Ureter (tissue), 1 donor: ENCODE results near the gene ZBTB7C. TPM values are rescaled to one million over a fixed set of nuclear protein-coding genes. Genes with fewer than 3 reads are reported as not detected.

ENCODE experiments used
- DNase-seq: peaks from one replicate; pipeline ENCODE4 v3.0.0-alpha.2; 2020; ENCODE audit warnings: low spot score
- total RNA-seq: library from RNA; stranded (reverse); gene quantifications from one replicate; pipeline ENCODE4 v1.2.4, GENCODE V29; 2023
- donor health status: DM: yes; HTN: yes; CAD: no.

ZBTB7C gene
- total RNA-seq, 1 donor from 2014 or later: 72.1 TPM

DNA sequence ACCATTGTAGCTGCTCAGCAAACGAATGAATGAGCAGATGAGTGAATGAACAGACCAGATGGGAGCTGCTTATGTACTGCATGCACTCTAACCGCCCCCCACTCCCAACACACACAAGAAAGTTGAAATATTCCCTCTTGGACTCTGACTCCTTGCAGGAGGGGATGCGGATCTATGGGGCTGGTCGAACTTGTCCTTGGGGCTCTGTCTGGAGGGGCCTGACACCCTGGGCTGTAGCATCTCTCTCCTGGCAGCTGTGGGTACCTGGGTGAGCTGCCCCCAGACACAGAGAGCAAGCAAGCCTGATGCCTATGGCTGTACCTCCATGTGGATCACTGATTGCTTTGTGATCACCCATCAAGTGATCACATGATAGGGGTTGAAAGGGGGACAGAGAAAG lies 286.4 kb downstream of the ZBTB7C start:
- no peak for DNase-seq

DNA sequence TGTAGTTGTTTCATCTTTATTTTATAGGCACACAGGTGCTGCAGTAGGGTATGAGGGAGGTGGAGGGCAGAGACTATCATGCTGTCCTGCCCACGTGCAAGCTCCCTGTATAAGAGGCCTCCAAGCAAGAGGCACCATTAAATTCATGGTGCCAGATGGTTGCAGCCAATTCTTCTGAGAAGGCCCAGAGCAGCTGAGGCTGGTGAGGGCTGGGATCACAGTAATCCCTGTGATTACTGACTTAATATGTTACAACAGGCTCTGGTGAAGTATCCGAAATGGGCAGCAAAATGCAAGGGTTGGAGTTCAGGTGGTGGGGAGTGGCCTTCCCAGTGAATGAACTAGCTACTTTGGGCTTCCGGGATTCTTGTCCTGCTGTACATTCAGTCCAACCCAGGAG lies 286.8 kb downstream of the ZBTB7C start:
- no peak for DNase-seq

DNA sequence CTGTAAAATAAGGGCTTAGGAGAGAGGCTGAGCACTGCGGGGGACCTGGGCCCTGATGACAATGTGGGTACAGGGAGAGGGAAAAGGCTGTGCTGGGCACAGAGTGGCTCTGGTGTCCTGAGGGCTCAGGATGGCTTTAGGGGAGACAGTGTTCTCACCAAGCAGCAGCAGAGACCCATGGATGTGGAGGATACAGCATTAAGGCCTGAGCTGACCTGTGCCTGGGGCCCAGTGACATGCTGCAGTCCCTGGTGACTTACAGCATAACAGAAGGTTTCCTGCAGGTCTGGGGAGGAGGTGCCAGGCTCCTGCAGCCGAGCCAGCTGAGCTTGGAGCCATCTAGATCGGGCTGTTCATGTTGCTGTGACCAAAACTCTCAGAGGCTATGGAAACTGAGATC lies 287.4 kb downstream of the ZBTB7C start:
- DNase-seq: no peak

DNA sequence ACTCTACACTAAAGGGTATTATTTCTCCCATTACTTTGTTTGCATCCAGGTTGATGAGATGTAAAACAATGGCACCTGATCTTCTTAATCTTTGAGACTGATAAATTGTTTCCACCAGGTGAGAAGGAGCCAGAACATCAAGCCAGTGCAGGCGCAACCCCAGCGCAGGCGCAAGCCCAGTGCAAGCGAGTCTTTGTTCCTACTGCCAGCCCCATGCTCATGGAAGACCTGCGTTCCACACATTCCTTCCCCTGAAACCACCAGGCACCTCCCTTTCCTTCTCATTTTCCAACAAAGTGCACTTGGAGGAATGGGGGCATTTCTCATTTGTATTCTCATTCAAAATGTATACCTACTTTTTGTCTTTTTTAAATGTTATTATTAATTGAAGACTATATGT lies 290.0 kb downstream of the ZBTB7C start:
- DNase-seq: no peak

DNA sequence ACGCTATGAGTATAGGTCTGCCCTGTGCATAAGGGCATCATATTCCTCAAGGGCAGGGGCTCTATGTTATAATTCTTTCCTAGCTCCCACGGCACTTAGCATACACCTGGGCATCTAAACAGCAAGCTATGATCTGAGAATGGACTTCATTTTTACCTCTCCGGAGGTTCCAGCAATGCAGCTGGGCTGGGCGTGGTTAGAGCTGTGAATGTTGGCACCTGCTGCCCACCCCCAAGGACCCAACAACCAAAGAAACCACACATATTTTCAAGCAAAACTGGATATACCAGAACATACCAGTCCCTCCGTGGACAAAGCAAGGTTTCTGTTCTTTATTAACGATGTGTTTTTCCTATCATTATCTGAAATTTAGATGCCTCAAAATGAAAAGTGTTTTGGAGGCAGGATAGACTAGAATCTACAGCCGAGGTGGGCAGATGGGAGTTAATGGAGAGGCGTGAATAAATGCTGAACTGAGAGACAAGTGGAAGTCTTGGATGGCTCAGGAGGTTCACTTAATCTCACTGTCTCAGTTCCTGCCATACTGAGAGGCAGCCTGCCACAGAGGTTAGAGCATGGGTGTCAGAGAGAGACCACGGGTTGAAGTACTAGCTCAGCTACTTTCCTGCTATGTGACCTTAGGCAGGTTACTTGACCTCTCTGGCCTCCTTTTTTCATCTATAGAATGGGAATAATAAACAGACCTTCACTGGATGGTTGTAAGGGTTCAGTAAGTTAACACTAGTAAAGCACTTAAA lies 292.1 kb downstream of the ZBTB7C start:
- DNase-seq: no peak

DNA sequence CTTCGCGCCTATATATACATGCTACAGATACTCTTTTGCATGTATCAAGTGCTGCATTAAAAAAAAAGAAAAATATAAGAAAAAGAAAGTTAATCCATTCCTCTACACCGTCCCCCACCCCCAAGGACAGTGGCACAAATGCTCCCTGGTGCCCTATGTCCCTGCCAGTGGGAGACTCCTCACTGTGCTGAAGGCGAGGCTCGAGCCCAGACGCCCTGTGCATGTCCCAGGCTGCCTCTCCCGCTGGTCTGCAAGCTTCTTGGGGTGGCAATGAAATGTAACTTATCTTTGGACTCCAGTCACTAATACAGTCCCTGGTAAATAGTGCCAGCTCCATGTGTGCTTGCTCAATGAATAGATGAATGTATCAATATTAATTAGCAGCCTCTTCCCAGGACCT lies 293.2 kb downstream of the ZBTB7C start:
- no peak for DNase-seq

DNA sequence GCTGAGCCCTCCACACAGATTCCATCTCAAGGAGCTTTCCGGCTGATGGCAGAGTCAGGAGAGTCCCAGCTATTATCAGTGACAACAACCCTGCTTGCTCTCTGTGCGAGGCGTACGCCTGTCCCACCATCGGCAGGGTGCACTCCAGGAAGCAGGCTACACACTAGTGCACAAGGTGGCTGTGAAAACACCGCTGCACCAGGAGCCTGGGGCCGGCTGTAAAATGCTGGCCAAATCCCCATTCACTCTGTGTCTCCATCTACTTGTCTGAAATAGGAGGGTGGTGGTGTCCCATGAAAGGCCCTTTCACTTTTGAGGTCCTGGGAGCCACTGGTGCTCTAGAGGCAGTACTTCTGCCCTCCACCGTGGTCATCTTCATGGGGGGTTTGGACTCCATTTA lies 295.5 kb downstream of the ZBTB7C start:
- no peak for DNase-seq

DNA sequence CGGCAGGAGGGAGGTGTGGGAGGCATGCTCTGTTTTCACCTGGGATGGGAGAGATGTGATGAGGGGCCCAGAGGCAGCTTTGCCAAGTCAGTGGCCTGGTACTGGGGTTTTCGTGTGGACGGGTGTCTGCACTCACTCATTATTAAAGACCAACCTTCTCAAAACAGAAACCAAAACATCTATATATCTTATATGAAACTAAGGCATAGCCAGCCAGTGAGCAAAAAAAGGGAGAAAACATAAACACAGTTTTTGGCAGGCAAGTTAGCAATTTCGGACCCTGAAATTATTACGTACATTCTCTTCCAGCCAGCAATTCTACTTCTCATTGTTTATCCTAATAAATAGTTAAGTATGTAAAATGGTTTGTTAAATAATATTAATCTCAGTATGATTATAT lies 297.6 kb downstream of the ZBTB7C start:
- no peak for DNase-seq

DNA sequence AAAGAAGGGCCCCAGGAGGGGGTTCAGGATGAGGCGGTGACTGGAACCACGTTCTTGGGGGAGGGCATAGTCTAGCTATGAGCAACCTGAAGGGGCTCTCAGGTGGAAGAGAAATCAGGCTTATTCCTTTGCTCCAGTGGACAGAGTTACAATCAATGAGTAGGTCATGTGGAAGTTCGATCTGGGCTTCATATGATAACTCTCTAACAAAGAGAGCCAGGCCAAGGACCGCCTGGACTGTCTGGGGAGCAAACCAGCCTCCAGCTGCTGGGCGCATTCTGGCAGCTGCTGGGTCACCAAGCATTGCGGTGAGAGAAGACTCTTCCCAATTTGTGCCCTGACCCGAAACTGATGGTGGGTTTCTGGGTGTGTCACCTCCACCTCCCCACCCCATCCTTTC lies 298.4 kb downstream of the ZBTB7C start:
- no peak for DNase-seq

DNA sequence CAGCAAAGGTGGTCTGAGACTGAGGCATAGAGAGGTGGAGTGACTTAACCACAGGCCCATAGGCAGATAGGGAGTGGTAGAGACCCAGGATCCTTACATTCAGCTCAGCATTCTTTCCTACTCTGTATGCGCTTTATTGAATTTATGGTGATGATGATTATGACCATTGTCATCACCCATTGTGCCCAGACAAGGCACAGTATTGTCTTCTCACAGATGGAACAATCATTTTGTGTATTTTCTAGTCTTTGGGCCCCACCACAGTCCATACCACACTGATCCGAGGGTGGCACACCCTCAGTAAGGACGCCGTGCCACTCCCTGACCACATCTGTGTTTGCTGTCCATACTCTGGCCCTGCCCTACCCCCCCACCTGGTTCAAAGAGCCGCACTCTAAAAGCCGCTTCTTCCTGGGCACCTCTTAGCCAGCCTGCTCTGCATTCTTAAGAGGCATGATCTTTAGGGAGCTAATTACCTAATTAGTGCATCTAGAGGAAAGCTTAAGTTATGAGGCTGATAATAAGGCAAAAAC lies 299.2 kb downstream of the ZBTB7C start:
- no peak for DNase-seq

DNA sequence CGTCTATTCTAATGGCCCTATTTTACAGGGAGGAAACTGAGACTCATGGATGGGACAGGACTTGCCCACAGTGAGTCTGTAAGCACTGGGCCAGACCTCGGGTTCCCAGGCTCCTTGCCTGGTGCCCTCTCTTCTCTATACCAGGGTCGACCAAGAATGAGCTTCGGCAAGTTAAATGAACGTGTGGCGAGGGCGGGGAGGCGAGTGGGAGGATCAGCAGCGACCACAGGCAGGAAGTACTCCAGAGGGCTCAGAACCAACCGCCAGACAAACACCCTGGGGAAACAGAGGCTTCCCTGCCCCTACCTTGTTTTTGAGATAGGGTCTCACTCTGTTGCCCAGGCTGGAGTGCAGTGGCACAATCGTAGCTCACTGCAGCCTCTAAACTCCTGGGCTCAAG lies 301.0 kb downstream of the ZBTB7C start:
- no peak for DNase-seq

DNA sequence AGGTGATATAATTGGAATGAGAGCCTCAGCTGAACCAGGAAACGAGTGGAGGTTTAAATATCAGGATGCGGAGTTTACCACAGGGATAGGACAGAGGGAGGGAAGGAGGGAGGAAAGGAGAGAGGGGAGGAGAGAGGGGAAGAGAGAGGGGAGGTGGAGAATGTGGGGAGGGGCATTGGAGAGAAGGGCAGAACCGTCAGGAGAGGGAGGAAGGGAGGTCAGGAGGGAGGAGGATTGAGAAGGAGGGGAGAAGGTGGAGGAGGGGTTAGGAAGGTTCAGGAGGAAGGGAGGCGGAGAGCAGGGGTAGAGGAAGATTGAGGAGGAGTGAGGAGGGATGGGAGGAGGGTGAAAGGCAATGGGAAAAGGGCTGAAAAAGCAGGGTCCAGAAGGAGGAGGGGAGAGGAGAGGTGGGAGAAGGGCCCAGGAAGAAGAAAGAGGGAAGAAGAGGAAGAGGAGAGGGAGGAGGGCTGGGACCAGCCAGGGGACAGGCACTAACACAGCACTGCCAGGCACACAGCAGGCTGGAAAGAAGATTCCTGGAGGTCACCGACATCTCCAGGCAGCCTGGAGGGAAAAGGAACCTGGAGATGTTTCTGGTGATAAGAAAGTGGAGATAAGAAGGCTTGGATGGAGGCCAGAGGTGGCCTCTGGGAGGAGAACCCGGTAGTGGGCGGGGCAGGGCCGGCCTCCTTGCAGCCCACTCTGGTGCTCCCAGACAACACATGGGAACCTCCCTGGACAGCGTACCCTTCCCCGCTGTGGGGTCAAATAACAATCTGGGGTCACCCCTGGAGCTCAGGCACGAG lies 302.0 kb downstream of the ZBTB7C start:
- DNase-seq: no peak

DNA sequence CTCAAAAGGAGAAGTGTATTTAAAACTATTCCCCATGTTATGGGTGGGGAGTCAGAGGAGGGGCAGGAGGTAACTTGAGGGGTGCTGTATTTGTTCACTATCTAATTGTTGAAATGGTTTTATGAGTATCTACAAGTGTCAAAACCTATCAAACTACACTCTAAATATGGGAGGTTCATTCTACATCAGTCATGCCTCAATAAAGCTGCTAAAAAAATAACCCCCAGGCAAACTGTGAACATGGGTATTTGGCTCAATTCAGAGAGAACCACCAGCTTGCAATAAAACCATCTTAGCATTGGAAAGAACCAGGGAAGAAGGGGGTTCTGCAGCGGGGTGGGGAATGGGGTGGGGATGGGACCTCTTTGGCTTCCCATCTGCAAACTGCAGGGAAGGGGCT lies 302.7 kb downstream of the ZBTB7C start:
- no peak for DNase-seq

DNA sequence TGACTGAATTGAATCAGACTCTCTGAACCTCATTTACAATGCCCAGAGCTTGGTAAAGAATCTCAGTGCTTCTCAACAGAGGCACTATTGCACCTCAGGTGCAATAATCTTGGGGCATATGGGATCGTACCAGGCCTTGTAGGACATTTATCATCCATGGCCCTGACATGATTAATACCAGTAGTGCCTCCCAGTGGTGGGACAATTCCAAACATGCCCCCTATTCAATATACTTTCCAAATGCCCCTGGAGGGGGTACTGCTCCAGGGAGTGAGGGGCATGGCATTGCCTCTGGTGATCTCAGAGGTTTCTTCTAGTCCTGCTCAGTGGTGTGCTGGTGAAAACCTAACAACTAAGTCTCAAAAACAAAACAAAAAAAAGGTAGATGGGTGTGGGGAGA lies 303.9 kb downstream of the ZBTB7C start:
- DNase-seq: no peak

DNA sequence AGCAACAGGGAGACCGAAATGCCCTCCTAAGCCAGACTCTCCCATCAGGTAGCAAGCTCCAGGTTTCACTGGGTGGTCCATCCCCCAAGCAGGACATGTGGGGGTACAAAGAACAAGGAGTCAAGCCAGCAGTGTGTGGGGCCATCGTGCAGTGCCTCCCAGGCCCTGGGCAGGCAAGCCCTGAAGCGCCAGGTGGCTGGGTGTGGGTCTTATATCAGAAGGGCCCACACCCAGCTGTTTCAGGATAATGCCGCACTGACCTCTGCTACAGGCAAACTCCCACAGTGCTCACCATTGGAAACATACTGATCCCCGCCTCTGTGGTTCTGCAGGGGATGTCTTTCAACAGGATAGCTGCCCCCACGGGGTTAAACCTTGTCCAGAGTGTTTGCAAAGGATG lies 304.5 kb downstream of the ZBTB7C start:
- no peak for DNase-seq

DNA sequence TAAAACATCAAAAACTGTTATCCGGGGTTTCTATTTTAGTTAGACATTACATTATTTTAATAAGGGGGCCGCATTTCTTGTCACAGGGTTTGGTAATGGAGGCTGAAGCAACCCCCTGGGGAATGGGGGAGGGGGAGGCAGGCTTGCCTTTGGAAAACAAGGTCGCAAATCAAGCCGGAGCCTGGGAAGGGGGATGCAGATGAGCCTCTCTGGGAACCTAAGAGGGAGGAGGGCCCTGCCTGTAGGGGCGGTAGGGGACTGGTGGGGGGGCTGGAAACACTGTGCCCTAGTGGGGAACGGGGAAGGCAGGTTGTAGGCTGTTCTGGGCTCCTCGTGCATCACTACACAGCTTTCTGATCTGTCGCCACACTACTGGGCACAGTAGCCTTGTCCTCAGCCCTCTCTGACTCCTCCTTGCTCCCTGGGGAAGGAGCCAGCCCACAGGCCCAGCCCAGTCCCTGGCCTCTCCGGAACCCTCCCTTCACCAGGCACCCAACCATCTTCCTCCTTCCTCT lies 308.5 kb downstream of the ZBTB7C start:
- DNase-seq: no peak

DNA sequence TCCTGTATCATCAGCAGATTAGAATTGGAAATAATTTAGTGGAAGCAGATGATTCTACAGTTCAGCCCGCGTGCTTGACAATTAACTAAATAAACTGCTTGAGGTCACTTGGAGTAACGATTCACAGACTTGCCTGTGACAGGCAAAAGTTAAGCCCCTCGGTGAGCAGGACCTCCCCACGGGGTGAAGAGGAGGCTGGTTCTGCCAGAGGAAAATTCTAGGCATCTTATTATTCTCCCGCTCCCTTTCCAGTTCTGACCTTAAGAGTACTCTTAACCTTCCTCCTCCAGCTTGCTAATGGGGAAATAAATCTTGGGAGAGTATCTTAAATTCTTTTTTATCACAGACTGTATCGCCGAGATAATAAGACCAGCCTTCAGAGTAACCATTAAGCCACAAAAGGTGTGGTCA lies 309.0 kb downstream of the ZBTB7C start:
- no peak for DNase-seq

DNA sequence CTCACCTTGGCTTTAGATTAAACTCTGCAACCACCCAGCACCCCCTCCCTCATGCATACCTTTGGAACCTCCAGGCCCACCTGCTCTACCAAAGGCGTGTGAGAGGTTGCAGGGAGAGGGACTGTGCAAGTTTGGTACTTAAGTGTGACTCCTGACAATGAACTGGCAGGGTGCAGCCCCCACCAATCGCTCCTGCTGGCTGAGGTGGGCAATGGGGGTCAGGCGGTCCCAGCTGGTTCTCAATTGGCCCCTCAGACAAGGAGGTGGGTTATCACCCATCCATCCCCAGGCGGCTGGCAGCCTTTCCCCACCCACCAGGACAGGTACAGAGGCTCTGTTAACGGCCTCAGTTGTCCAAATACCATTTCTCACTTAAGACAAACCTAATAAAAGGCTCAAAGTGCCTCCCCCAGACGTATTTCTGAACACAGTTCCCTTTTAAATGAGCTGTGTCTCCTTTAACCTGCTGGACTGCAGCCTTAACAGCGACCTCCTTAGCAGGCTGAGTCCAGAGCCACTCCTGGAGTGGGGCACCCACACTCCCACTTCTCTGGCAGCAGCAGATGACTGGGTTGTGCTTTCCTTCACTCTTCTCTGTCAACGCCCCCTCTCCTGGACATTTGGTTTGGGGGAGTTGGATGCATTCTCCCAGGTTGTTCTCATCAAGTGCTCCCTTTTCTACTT lies 309.6 kb downstream of the ZBTB7C start:
- DNase-seq: no peak

DNA sequence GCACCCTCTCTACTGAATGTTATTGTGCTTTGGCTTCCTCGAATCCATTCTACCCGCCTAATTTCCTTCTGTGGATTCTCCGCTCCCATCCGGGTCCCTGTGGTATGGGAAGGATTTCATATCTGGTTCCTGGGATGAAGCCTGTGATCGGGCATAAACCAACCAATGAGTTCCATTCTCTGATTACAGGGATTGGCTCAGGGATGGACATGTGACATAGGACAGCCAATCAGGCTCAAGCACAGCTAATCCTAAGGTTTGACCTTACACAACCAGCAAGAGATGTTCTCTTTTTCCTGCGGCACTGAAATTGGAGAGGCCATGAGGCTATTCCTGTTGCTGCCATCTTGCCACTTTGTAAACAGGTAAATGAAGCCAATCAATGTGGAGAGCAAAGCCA lies 310.6 kb downstream of the ZBTB7C start:
- no peak for DNase-seq

DNA sequence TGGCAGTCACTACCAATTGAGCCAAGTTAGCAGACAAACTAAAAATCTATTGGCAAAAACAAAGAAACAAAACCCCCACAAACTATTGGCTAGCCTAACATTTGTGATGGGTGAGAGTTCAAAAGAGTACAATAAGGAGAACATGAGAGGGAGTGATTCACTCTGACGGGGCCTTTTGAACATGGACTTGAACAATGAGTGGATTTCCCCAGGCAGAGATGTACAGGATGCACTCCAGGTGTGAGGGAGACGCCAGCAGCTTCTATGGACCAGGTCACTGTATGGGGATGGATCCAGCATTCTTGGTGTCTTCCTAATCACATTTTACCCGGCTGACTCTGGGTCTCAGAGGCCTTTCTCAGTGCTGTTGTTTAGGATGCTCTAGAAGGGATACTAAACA lies 311.2 kb downstream of the ZBTB7C start:
- DNase-seq: no peak

DNA sequence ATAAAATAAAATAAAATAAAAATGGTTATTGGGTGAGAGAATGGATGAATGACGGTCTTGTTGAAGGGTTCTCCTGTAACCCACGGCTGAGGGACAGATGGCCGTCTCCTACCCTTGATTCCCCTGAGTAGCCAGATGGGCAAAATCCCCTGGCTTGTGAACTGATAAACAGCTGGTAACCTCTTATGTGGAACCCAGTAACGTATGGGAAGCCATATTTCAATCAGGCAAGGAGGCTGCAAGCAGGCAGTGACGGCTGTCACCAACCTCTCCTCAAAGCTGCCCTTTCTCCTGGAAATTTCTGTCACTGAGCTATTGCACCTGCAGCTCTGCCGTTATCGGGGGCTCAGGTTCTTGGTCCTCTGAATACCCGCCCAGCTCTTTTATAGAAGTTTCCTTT lies 313.5 kb downstream of the ZBTB7C start:
- no peak for DNase-seq

DNA sequence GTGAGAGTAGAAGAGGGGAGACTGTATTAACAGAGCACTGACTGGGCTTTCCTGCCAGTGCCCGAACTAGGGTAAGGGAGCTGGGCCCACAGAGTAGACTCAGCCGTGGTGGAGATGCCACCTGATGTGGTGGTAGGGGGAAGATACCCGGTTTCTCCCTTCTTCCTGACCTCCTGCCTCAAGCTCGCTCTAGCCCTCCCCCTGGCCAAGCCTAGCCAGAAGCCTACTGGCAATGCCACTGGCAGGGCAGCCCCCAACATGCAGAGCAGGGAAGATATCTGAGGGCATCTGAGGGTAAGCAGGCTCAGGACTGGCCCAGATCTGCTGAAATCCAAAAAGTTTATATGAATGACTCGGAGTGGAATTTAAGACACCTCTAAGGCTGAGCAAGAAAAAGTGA lies 316.1 kb downstream of the ZBTB7C start:
- DNase-seq: no peak
